Measurements from ENCODE around the gene POLR3E.

Gene POLR3E

GRCh38 chr16:22380529-22380928, 83.3 kb downstream of the POLR3E start:
- H3K27ac ChIP-seq = no peak overlapping the region
- TF ChIP-seq CTCF (conservative IDR thresholded peaks at IDR 0.05) (no peak), ZFX (IDR thresholded peaks at IDR 0.05) (no peak)

GRCh38 chr16:22381392-22381791, 84.2 kb downstream of the POLR3E start:
- H3K27ac ChIP-seq = no peak overlapping the region
- no peak for TF ChIP-seq CTCF (conservative IDR thresholded peaks at IDR 0.05)
- TF ChIP-seq ZFX (IDR thresholded peaks at IDR 0.05) = no peak

- H3K27ac ChIP-seq = no peak overlapping the region
- no peak for TF ChIP-seq CTCF (conservative IDR thresholded peaks at IDR 0.05)
- TF ChIP-seq ZFX (IDR thresholded peaks at IDR 0.05) = no peak
Measured at GRCh38 chr16:22383827-22384226, 86.6 kb downstream of the POLR3E start.

All from C4-2B (cell line).